Liver (tissue), 9 donors: Measurements from ENCODE around the gene GIMAP2. TPM values are rescaled to one million over a fixed set of nuclear protein-coding genes. Genes with fewer than 3 reads are reported as not detected.
"Not testable (repeated sequence)": the region's sequence is repeated elsewhere in the genome, so short reads cannot be mapped to it uniquely, and the experiment has no call there.

Experiments used
- DNase-seq: peaks from one replicate; pipeline ENCODE4 v3.0.0-alpha.2; 2017; ENCODE audit warnings: low spot score
- H3K27ac ChIP-seq, 2 donors: one replicate each; pipeline ENCODE4 v1.7.0; 2013; ENCODE audit warnings: inconsistent platforms in 2 of 2, low read length in 2 of 2, control low read depth in 1 of 2, low read depth in 1 of 2, mild to moderate bottlenecking in 1 of 2
- H3K27me3 ChIP-seq, 4 donors: one replicate each; pipeline versions ENCODE4 v1.6.1 to v1.7.0; 2013; ENCODE audit warnings: low read length in 3 of 4, inconsistent platforms in 1 of 4, mild to moderate bottlenecking in 1 of 4, moderate library complexity in 1 of 4; ENCODE audit not compliant: control insufficient read depth in 4 of 4, insufficient read depth in 4 of 4
- H3K36me3 ChIP-seq, 4 donors: one replicate each; pipeline versions ENCODE4 v1.6.1 to v1.7.0; 2013; ENCODE audit warnings: low read length in 3 of 4, mild to moderate bottlenecking in 3 of 4, low read depth in 1 of 4, moderate library complexity in 1 of 4; ENCODE audit not compliant: control insufficient read depth in 4 of 4, insufficient read depth in 3 of 4
- H3K4me1 ChIP-seq, 4 donors: one replicate each; pipeline versions ENCODE4 v1.6.1 to v1.7.0; 2013; ENCODE audit warnings: low read length in 3 of 4, mild to moderate bottlenecking in 3 of 4, moderate library complexity in 1 of 4; ENCODE audit not compliant: control insufficient read depth in 4 of 4, insufficient read depth in 4 of 4
- H3K4me3 ChIP-seq, 3 donors: one replicate each; pipeline versions ENCODE4 v1.6.1 to v1.7.0; 2013; ENCODE audit warnings: low read length in 3 of 3, control low read depth in 1 of 3, low read depth in 1 of 3, mild to moderate bottlenecking in 1 of 3
- H3K9ac ChIP-seq, 2 donors: one replicate each; pipeline ENCODE4 v1.7.0; 2013; ENCODE audit warnings: low read length in 2 of 2, mild to moderate bottlenecking in 2 of 2, moderate library complexity in 2 of 2, control low read depth in 1 of 2, low read depth in 1 of 2
- H3K9me3 ChIP-seq, 4 donors: one replicate each; pipeline versions ENCODE4 v1.6.1 to v1.7.0; 2013; ENCODE audit warnings: low read length in 3 of 4; ENCODE audit not compliant: control insufficient read depth in 4 of 4
- ATF3 ChIP-seq: IDR thresholded peaks from 2 replicates; pipeline ENCODE4 v1.6.1; 2016; ENCODE audit warnings: antibody characterized with exemption
- FOXA1 ChIP-seq: IDR thresholded peaks from 2 replicates; pipeline ENCODE4 v1.6.1; 2016; ENCODE audit warnings: antibody characterized with exemption
- FOXA2 ChIP-seq: IDR thresholded peaks from 2 replicates; pipeline ENCODE4 v1.6.1; 2016; ENCODE audit warnings: antibody characterized with exemption
- HNF4A ChIP-seq, 2 donors: conservative IDR thresholded peaks; 2 replicates each; pipeline ENCODE4 v1.6.1; 2016; ENCODE audit warnings: antibody characterized with exemption in 2 of 2, mild to moderate bottlenecking in 2 of 2
- NR2F2 ChIP-seq: IDR thresholded peaks from 2 replicates; pipeline ENCODE4 v1.6.1; 2016; ENCODE audit warnings: antibody characterized with exemption
- RAD21 ChIP-seq, 2 donors: IDR thresholded peaks; 2 replicates each; pipeline ENCODE4 v1.6.1; 2016; ENCODE audit warnings: antibody characterized with exemption in 2 of 2, mild to moderate bottlenecking in 2 of 2
- REST ChIP-seq: IDR thresholded peaks from 2 replicates; pipeline ENCODE4 v1.6.1; 2016; ENCODE audit warnings: antibody characterized with exemption, mild to moderate bottlenecking
- RXRA ChIP-seq, 2 donors: IDR thresholded peaks; 2 replicates each; pipeline ENCODE4 v1.6.1; 2017 to 2018; ENCODE audit warnings: antibody characterized with exemption in 2 of 2, mild to moderate bottlenecking in 1 of 2
- TAF1 ChIP-seq: conservative IDR thresholded peaks from 2 replicates; pipeline ENCODE4 v1.6.1; 2016; ENCODE audit warnings: antibody characterized with exemption, mild to moderate bottlenecking
- YY1 ChIP-seq: IDR thresholded peaks from 2 replicates; pipeline ENCODE4 v1.6.1; 2016; ENCODE audit warnings: antibody characterized with exemption, mild to moderate bottlenecking
- ZBTB33 ChIP-seq: IDR thresholded peaks from 2 replicates; pipeline ENCODE4 v1.6.1; 2016; ENCODE audit warnings: antibody characterized with exemption
- WGBS: extraction: QIAGEN DNeasy Blood & Tissue Kit; methylation state at CpG from one replicate; pipeline ENCODE4 v1.1.7; 2013; 5-methylcytosine and 5-hydroxymethylcytosine counted together
- polyA plus RNA-seq, 2 donors: library from polyadenylated mRNA; stranded (reverse) in 1 of 2; unstranded in 1 of 2; fragments of 200-250 nt in 1 of 2; fragments of >200 nt in 1 of 2; fragmentation: Nextera tagmentation in 1 of 2; extraction: Ambion mirVana in 1 of 2; gene quantifications; one replicate each; pipeline versions ENCODE4 v1.2.1 to v1.2.3, GENCODE V29; 2013 to 2015
- total RNA-seq, 2 donors: library from RNA; depleted of rRNA; stranded (reverse); fragments of >200 nt; gene quantifications; one replicate each; pipeline ENCODE4 v1.2.3, GENCODE V29; 2014
- donor health status: healthy.
- donor health status: healthy.
- donor health status: healthy.
- donor health status: healthy.
- donor health status: healthy.

Gene GIMAP2
- total and polyA plus RNA-seq, 4 donors: 4.9 to 9.2 (median 6.0) TPM

GRCh38 chr7:150660939-150661613 is 24.4 kb upstream of the GIMAP2 start:
- peaks cover 3 to 15% (median 7%) of the 10 kb centered on the region in 4 donors for H3K9me3 ChIP-seq
- H3K4me3 ChIP-seq: no peak overlapping the region
- no peak overlapping the region for H3K9ac ChIP-seq
- H3K36me3 ChIP-seq: no peaks in the 10 kb centered on the region
- DNase-seq: no peak
- TF ChIP-seq FOXA2: no peak
- no peak for TF ChIP-seq YY1
- TF ChIP-seq RXRA (IDR thresholded peaks at IDR 0.05): no peak
- no peak for TF ChIP-seq ATF3
- no peak for TF ChIP-seq HNF4A (conservative IDR thresholded peaks at IDR 0.05)
- TF ChIP-seq FOXA1: no peak
- no peak for TF ChIP-seq ZBTB33
- TF ChIP-seq NR2F2: no peak
- no peak for TF ChIP-seq RAD21 (IDR thresholded peaks at IDR 0.05)
- no peak for TF ChIP-seq TAF1
- H3K4me1 ChIP-seq: no peaks in the 10 kb centered on the region
- H3K27me3 ChIP-seq: no peaks in the 10 kb centered on the region
- WGBS: 87% methylated on average over 4 of the region's 4 CpGs
- no peak overlapping the region for H3K27ac ChIP-seq

GRCh38 chr7:150662821-150663220 is 22.7 kb upstream of the GIMAP2 start:
- H3K4me3 ChIP-seq, H3K27me3 ChIP-seq, H3K4me1 ChIP-seq, H3K36me3 ChIP-seq, DNase-seq, H3K9me3 ChIP-seq, H3K27ac ChIP-seq, H3K9ac ChIP-seq: not testable (repeated sequence)

GRCh38 chr7:150663802-150664494 is 21.6 kb upstream of the GIMAP2 start:
- Histone ChIP-seq H3K9ac (no peak overlapping the region), H3K36me3 (no peaks in the 10 kb centered on the region), H3K4me3 (no peak overlapping the region), H3K4me1 (no peaks in the 10 kb centered on the region), H3K9me3 (no peaks in the 10 kb centered on the region), H3K27me3 (no peaks in the 10 kb centered on the region), H3K27ac (no peak overlapping the region)
- DNase-seq: no peak
- no peak for TF ChIP-seq REST
- WGBS: 91% methylated on average over 4 of the region's 4 CpGs
